ENCODE results near the gene SEZ6L. TPM values are rescaled to one million over a fixed set of nuclear protein-coding genes. Genes with fewer than 3 reads are reported as not detected.

SEZ6L gene
- total RNA-seq, 1 experiment from 2014 or later, result not detected

- Histone ChIP-seq H3K27ac (ENCODE audit: low read depth, low read length) (no peak overlapping the region), H3K4me3 (replicated peaks in 1 of 2; ENCODE audit: low read depth in 1 of 2, low read length in 2 of 2) (no peak overlapping the region), H2AFZ (ENCODE audit: low read depth, low read length, poor library complexity, severe bottlenecking) (no peak overlapping the region), H3K27me3 (ENCODE audit: insufficient read depth, low read length) (peaks cover 10% of the 10 kb centered on the region; the same call in 1 of the 2 replicates), H3K36me3 (ENCODE audit: control insufficient read depth in 1 of 2, insufficient read depth in 2 of 2, low read length in 2 of 2) (no peaks in the 10 kb centered on the region), H3K9me3 (ENCODE audit: control insufficient read depth in 1 of 2, insufficient read depth in 1 of 2, low read depth in 1 of 2, low read length in 2 of 2) (no peaks in the 10 kb centered on the region), H3K9ac (ENCODE audit: low read length) (no peak overlapping the region), H3K79me2 (ENCODE audit: insufficient read depth, low read length) (no peaks in the 10 kb centered on the region), H4K20me1 (ENCODE audit: insufficient read depth) (no peaks in the 10 kb centered on the region), H3K9me2 (ENCODE audit: insufficient read depth) (no peaks in the 10 kb centered on the region), H3K4me2 (ENCODE audit: low read length) (no peak overlapping the region), H3K4me1 (ENCODE audit: control insufficient read depth in 1 of 2, insufficient read depth in 2 of 2, low read length in 2 of 2) (no peaks in the 10 kb centered on the region)
- TF ChIP-seq REST (IDR thresholded peaks at IDR 0.05; ENCODE audit: low read depth) (peak; percentile 54), ELF1 (IDR thresholded peaks at IDR 0.05; ENCODE audit: borderline replicate concordance, low read depth) (no peak)
- ATAC-seq, result no peak
- BruUV-seq (replicated peaks), result no TSS peak
- no peak for DNase-seq (ENCODE audit: low read depth, low spot score)
- ChIA-PET CTCF (no interaction called here), POLR2A (no interaction called here), RAD21 (ENCODE audit: low non-redundant PET in 1 of 2, low total read pairs in 2 of 2, uncharacterized antibody in 2 of 2, unreplicated experiment in 2 of 2) (interaction anchor here in 1 of 2 experiments (1.5 kb wide), 1 partner anchor 160 kb away, joined by 7 read pairs; no protein-coding TSS in a partner anchor)
- intact Hi-C loops (cut with micrococcal nuclease), result loop anchor here (5.0 kb wide), 1 partner anchor 136 kb away; no protein-coding TSS in a partner anchor
Observed at GRCh38 chr22:26170795-26171580, 1.7 kb downstream of the SEZ6L start.

Measured in HCT116 (cell line).